ENCODE results near the gene CEMIP.

DNA sequence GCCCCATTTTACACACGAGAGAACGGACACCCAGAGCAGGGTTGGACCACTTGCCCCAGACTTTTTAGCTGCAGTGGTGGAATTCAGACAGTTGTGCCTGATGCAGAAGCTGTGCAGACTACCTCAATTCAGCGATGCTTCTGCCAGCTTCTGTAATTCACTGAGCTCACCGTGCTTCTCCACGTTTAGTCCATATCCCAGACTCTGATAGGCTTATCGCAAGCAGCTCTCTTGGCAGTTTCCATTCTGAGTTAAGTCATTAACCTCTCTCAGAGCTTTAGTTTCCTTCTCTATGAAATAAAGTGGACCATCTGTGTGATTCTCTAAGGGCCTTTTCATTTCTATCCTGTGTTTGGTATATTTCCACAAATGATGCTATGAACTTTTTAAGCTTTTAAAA, 47.0 kb upstream of the CEMIP start:
- TF ChIP-seq, protein P1, sequence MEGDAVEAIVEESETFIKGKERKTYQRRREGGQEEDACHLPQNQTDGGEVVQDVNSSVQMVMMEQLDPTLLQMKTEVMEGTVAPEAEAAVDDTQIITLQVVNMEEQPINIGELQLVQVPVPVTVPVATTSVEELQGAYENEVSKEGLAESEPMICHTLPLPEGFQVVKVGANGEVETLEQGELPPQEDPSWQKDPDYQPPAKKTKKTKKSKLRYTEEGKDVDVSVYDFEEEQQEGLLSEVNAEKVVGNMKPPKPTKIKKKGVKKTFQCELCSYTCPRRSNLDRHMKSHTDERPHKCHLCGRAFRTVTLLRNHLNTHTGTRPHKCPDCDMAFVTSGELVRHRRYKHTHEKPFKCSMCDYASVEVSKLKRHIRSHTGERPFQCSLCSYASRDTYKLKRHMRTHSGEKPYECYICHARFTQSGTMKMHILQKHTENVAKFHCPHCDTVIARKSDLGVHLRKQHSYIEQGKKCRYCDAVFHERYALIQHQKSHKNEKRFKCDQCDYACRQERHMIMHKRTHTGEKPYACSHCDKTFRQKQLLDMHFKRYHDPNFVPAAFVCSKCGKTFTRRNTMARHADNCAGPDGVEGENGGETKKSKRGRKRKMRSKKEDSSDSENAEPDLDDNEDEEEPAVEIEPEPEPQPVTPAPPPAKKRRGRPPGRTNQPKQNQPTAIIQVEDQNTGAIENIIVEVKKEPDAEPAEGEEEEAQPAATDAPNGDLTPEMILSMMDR (conservative IDR thresholded peaks at IDR 0.05; ENCODE audit: low read depth, low read length) = no peak
- no peak for TF ChIP-seq EZH2 (IDR thresholded peaks at IDR 0.05; ENCODE audit: low read length, unreplicated experiment)

Measured in PC-3 (cell line).